Thyroid gland (tissue), 4 donors: Measurements from ENCODE around the gene DNAI1.

Experiments used
- CTCF ChIP-seq, 6 experiments: fragments of 200-600 bp in 3 of 6; fragments of 450-650 bp in 3 of 6; sonication (generic) in 3 of 6; IDR thresholded peaks; one replicate each; pipeline ENCODE4 v1.5.1; 2016 to 2019; ENCODE audit warnings: antibody characterized with exemption in 6 of 6, mild to moderate bottlenecking in 2 of 6, inconsistent platforms in 1 of 6, moderate library complexity in 1 of 6
- POLR2A ChIP-seq, 2 donors: fragments of 450-650 bp; IDR thresholded peaks; one replicate each; pipeline ENCODE4 v1.6.1; 2017; ENCODE audit warnings: antibody characterized with exemption in 2 of 2, mild to moderate bottlenecking in 2 of 2, moderate library complexity in 1 of 2

DNA sequence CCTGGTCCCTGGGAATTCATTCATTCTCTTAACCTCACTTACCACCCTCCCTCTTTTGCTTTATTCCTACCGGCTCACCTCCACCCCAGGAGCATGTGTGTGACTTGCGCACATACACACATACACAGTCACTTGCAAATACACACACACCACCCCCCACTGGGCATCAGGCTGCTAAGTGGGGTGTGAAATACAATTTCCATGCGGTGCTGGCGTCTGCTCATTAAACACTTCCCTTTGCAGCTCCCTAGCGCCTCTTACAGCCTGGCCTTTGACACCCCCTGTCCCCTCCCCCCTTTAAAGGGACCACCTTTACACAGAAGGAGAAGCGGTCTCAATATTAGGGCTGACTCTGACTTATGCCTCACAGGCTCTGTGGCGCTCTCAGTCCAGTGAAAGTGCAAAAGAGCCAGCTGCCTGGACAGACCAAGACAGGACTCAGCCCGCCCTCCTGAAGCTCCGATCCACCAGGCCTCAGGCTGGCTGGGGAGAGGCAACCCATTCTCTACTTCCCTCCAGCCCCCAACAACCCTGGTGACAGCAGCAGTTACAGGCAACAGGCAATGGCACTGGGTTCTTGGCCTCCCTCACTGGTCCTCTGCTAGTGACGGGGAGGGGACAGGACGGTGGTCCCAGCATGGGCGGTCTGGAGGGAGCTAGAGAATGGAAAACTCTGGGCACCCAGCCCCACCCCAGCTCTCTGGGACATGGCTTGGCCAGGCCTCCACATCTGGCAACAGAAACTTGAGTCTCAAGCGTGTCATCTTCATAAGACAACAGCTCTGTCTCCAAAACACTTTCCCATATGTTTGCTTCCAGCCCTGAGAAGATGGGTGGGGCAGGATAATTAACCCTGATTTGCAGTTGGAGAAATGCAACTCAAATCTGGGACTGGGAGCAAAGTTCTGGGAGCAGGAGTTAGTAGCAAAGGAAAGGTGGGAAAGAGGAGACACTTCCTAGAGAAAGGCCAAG, 52.2 kb downstream of the DNAI1 start:
- no peak for TF ChIP-seq CTCF (IDR thresholded peaks at IDR 0.05)
- TF ChIP-seq POLR2A (IDR thresholded peaks at IDR 0.05) = no peak
